RWPE2 (cell line): ENCODE measurements around the gene ANKRD12.

Experiments used
- ATAC-seq: fragments of 200-7000 bp; cut with Tn5 transposase; 3 replicates; pipeline ENCODE4 v1.9.1; 2021; ENCODE audit warnings: low read depth
- DNase-seq: peaks from one replicate; pipeline ENCODE4 v3.0.0-alpha.2; 2020; ENCODE audit warnings: low spot score
- H3K27ac ChIP-seq: fragments of 450-650 bp; 2 replicates; pipeline ENCODE4 v1.5.1; 2017; ENCODE audit warnings: mild to moderate bottlenecking; ENCODE audit not compliant: poor library complexity, severe bottlenecking
- H3K27me3 ChIP-seq: fragments of 250-450 bp; sonication (Bioruptor Pico); 2 replicates; pipeline ENCODE4 v1.5.1; 2021; ENCODE audit warnings: mild to moderate bottlenecking, moderate library complexity; ENCODE audit not compliant: insufficient read depth, poor library complexity, severe bottlenecking
- H3K36me3 ChIP-seq: fragments of 250-450 bp; sonication (Bioruptor Pico); 2 replicates; pipeline ENCODE4 v1.5.1; 2020; ENCODE audit warnings: low read depth, mild to moderate bottlenecking, moderate library complexity
- H3K4me1 ChIP-seq: fragments of 250-450 bp; sonication (Bioruptor Pico); 2 replicates; pipeline ENCODE4 v1.5.1; 2021; ENCODE audit warnings: mild to moderate bottlenecking, moderate library complexity; ENCODE audit not compliant: insufficient read depth, poor library complexity, severe bottlenecking
- H3K4me3 ChIP-seq: fragments of 250-450 bp; sonication (Bioruptor Pico); 2 replicates; pipeline ENCODE4 v1.5.1; 2021; ENCODE audit warnings: mild to moderate bottlenecking, moderate library complexity; ENCODE audit not compliant: severe bottlenecking
- H3K9me3 ChIP-seq: fragments of 250-450 bp; sonication (Bioruptor Pico); 2 replicates; pipeline ENCODE4 v1.5.1; 2021; ENCODE audit warnings: mild to moderate bottlenecking, moderate library complexity; ENCODE audit not compliant: severe bottlenecking
- CTCF ChIP-seq: fragments of 450-650 bp; IDR thresholded peaks from one replicate; pipeline ENCODE4 v1.5.1; 2017; ENCODE audit warnings: mild to moderate bottlenecking, moderate library complexity; ENCODE audit not compliant: poor library complexity, severe bottlenecking

The ANKRD12 gene

GRCh38 chr18:9102508-9103375 lies 33.8 kb upstream of the ANKRD12 start, which contains the start of gene NDUFV2:
NDUFV2 (plus strand) TSS chr18:9102699; CDS start chr18:9102744, 45 bp downstream.
- Histone ChIP-seq H3K27ac (peak within 1 kb of the TSS; percentile 62), H3K9me3 (no peaks in the 10 kb centered on the region), H3K4me3 (peak within 1 kb of the TSS; percentile 49), H3K27me3 (no peaks in the 10 kb centered on the region), H3K36me3 (peaks cover 20% of the 10 kb centered on the region), H3K4me1 (peaks cover 35% of the 10 kb centered on the region)
- DNase-seq (peak; percentile 92), ATAC-seq (peak; percentile 89)
- TF ChIP-seq CTCF = no peak

- peaks cover 35% of the 10 kb centered on the region for H3K4me1 ChIP-seq
- H3K4me3 ChIP-seq = peak overlapping the region; percentile 49
- peak overlapping the region; percentile 62 for H3K27ac ChIP-seq
- H3K36me3 ChIP-seq = peaks cover 20% of the 10 kb centered on the region
- DNase-seq (no peak), ATAC-seq (no peak)
- no peaks in the 10 kb centered on the region for H3K9me3 ChIP-seq
- H3K27me3 ChIP-seq = no peaks in the 10 kb centered on the region
- peak; percentile 31 for TF ChIP-seq CTCF
These were observed 33.2 kb upstream of the ANKRD12 start for GRCh38 chr18:9103376-9103873.

GRCh38 chr18:9104244-9104901 lies 32.2 kb upstream of the ANKRD12 start:
- peak overlapping the region; percentile 62 for H3K27ac ChIP-seq
- peaks cover 35% of the 10 kb centered on the region for H3K4me1 ChIP-seq

GRCh38 chr18:9105420-9105819 lies 31.2 kb upstream of the ANKRD12 start:
- Histone ChIP-seq H3K27me3 (no peaks in the 10 kb centered on the region), H3K27ac (no peak overlapping the region), H3K4me3 (peak overlapping the region; percentile 49), H3K36me3 (peaks cover 25% of the 10 kb centered on the region), H3K4me1 (peaks cover 35% of the 10 kb centered on the region), H3K9me3 (no peaks in the 10 kb centered on the region)
- ATAC-seq (no peak), DNase-seq (no peak)
- no peak for TF ChIP-seq CTCF

More at GRCh38 chr18:9104244-9104901, 32.2 kb upstream of the ANKRD12 start:
- ATAC-seq (no peak), DNase-seq (no peak)
- H3K9me3 ChIP-seq = no peaks in the 10 kb centered on the region
- no peak for TF ChIP-seq CTCF
- no peaks in the 10 kb centered on the region for H3K27me3 ChIP-seq
- H3K36me3 ChIP-seq = peaks cover 20% of the 10 kb centered on the region
- peak overlapping the region; percentile 49 for H3K4me3 ChIP-seq
